Measurements from ENCODE around the gene SCAMP5.

Gene SCAMP5

GRCh38 chr15:75031848-75032247 lies 36.5 kb downstream of the SCAMP5 start:
- Histone ChIP-seq H3K27me3 (ENCODE audit: insufficient read depth, low read length) (no peaks in the 10 kb centered on the region), H3K36me3 (ENCODE audit: insufficient read depth, low read length) (peaks cover 10% of the 10 kb centered on the region), H3K9me3 (ENCODE audit: low read length) (no peaks in the 10 kb centered on the region), H3K4me3 (ENCODE audit: low read length) (no peak overlapping the region), H2AFZ (ENCODE audit: low read depth, low read length) (no peak overlapping the region), H3K4me1 (ENCODE audit: insufficient read depth, low read length) (peaks cover 3% of the 10 kb centered on the region)

GRCh38 chr15:75032395-75032794 lies 37.0 kb downstream of the SCAMP5 start:
- peaks cover 3% of the 10 kb centered on the region for H3K4me1 ChIP-seq (ENCODE audit: insufficient read depth, low read length)
- no peak overlapping the region for H3K4me3 ChIP-seq (ENCODE audit: low read length)
- H3K9me3 ChIP-seq (ENCODE audit: low read length) = no peaks in the 10 kb centered on the region
- peaks cover 13% of the 10 kb centered on the region for H3K36me3 ChIP-seq (ENCODE audit: insufficient read depth, low read length)
- H3K27me3 ChIP-seq (ENCODE audit: insufficient read depth, low read length) = no peaks in the 10 kb centered on the region
- no peak overlapping the region for H2AFZ ChIP-seq (ENCODE audit: low read depth, low read length)

GRCh38 chr15:75033809-75034208 lies 38.4 kb downstream of the SCAMP5 start:
- H3K4me1 ChIP-seq (ENCODE audit: insufficient read depth, low read length) = peaks cover 3% of the 10 kb centered on the region
- no peak overlapping the region for H2AFZ ChIP-seq (ENCODE audit: low read depth, low read length)
- no peak overlapping the region for H3K4me3 ChIP-seq (ENCODE audit: low read length)
- peaks cover 13% of the 10 kb centered on the region for H3K36me3 ChIP-seq (ENCODE audit: insufficient read depth, low read length)
- no peaks in the 10 kb centered on the region for H3K27me3 ChIP-seq (ENCODE audit: insufficient read depth, low read length)
- no peaks in the 10 kb centered on the region for H3K9me3 ChIP-seq (ENCODE audit: low read length)

GRCh38 chr15:75034615-75035014 lies 39.3 kb downstream of the SCAMP5 start:
- Histone ChIP-seq H3K27me3 (ENCODE audit: insufficient read depth, low read length) (no peaks in the 10 kb centered on the region), H2AFZ (ENCODE audit: low read depth, low read length) (no peak overlapping the region), H3K9me3 (ENCODE audit: low read length) (no peaks in the 10 kb centered on the region), H3K4me1 (ENCODE audit: insufficient read depth, low read length) (peaks cover under 1% of the 10 kb centered on the region), H3K4me3 (ENCODE audit: low read length) (no peak overlapping the region), H3K36me3 (ENCODE audit: insufficient read depth, low read length) (peaks cover 13% of the 10 kb centered on the region)

- H3K27me3 ChIP-seq (ENCODE audit: insufficient read depth, low read length) = no peaks in the 10 kb centered on the region
- peaks cover 8% of the 10 kb centered on the region for H3K36me3 ChIP-seq (ENCODE audit: insufficient read depth, low read length)
- no peaks in the 10 kb centered on the region for H3K4me1 ChIP-seq (ENCODE audit: insufficient read depth, low read length)
- H3K9me3 ChIP-seq (ENCODE audit: low read length) = no peaks in the 10 kb centered on the region
- no peak overlapping the region for H3K4me3 ChIP-seq (ENCODE audit: low read length)
- no peak overlapping the region for H2AFZ ChIP-seq (ENCODE audit: low read depth, low read length)
These were observed 40.9 kb downstream of the SCAMP5 start for GRCh38 chr15:75036212-75036616.

- Histone ChIP-seq H3K4me3 (ENCODE audit: low read length) (no peak overlapping the region), H3K9me3 (ENCODE audit: low read length) (no peaks in the 10 kb centered on the region)
These were observed 42.3 kb downstream of the SCAMP5 start for GRCh38 chr15:75037685-75038084.

GRCh38 chr15:75038231-75038630 lies 42.9 kb downstream of the SCAMP5 start:
- H2AFZ ChIP-seq (ENCODE audit: low read depth, low read length) = no peak overlapping the region
- no peaks in the 10 kb centered on the region for H3K4me1 ChIP-seq (ENCODE audit: insufficient read depth, low read length)
- H3K36me3 ChIP-seq (ENCODE audit: insufficient read depth, low read length) = peaks cover 4% of the 10 kb centered on the region
- H3K27me3 ChIP-seq (ENCODE audit: insufficient read depth, low read length) = no peaks in the 10 kb centered on the region
- no peak overlapping the region for H3K4me3 ChIP-seq (ENCODE audit: low read length)
- H3K9me3 ChIP-seq (ENCODE audit: low read length) = no peaks in the 10 kb centered on the region

More at GRCh38 chr15:75037685-75038084, 42.3 kb downstream of the SCAMP5 start:
- Histone ChIP-seq H3K36me3 (ENCODE audit: insufficient read depth, low read length) (peaks cover 4% of the 10 kb centered on the region), H3K4me1 (ENCODE audit: insufficient read depth, low read length) (no peaks in the 10 kb centered on the region), H3K27me3 (ENCODE audit: insufficient read depth, low read length) (no peaks in the 10 kb centered on the region), H2AFZ (ENCODE audit: low read depth, low read length) (no peak overlapping the region)

- Histone ChIP-seq H2AFZ (ENCODE audit: low read depth, low read length) (no peak overlapping the region), H3K9me3 (ENCODE audit: low read length) (no peaks in the 10 kb centered on the region), H3K4me3 (ENCODE audit: low read length) (no peak overlapping the region), H3K4me1 (ENCODE audit: insufficient read depth, low read length) (no peaks in the 10 kb centered on the region), H3K36me3 (ENCODE audit: insufficient read depth, low read length) (peaks cover 6% of the 10 kb centered on the region), H3K27me3 (ENCODE audit: insufficient read depth, low read length) (no peaks in the 10 kb centered on the region)
These were observed 47.6 kb downstream of the SCAMP5 start for GRCh38 chr15:75042730-75043508.

GRCh38 chr15:75043509-75044257 lies 48.3 kb downstream of the SCAMP5 start:
- no peak overlapping the region for H2AFZ ChIP-seq (ENCODE audit: low read depth, low read length)
- no peaks in the 10 kb centered on the region for H3K9me3 ChIP-seq (ENCODE audit: low read length)
- H3K4me3 ChIP-seq (ENCODE audit: low read length) = no peak overlapping the region
- no peaks in the 10 kb centered on the region for H3K27me3 ChIP-seq (ENCODE audit: insufficient read depth, low read length)
- peaks cover 9% of the 10 kb centered on the region for H3K36me3 ChIP-seq (ENCODE audit: insufficient read depth, low read length)
- no peaks in the 10 kb centered on the region for H3K4me1 ChIP-seq (ENCODE audit: insufficient read depth, low read length)

GRCh38 chr15:75044258-75044878 lies 49.0 kb downstream of the SCAMP5 start:
- Histone ChIP-seq H3K27me3 (ENCODE audit: insufficient read depth, low read length) (no peaks in the 10 kb centered on the region), H3K4me1 (ENCODE audit: insufficient read depth, low read length) (no peaks in the 10 kb centered on the region), H3K9me3 (ENCODE audit: low read length) (no peaks in the 10 kb centered on the region), H3K36me3 (ENCODE audit: insufficient read depth, low read length) (peaks cover 11% of the 10 kb centered on the region), H3K4me3 (ENCODE audit: low read length) (no peak overlapping the region), H2AFZ (ENCODE audit: low read depth, low read length) (no peak overlapping the region)

- H3K36me3 ChIP-seq (ENCODE audit: insufficient read depth, low read length) = peaks cover 15% of the 10 kb centered on the region
- no peaks in the 10 kb centered on the region for H3K27me3 ChIP-seq (ENCODE audit: insufficient read depth, low read length)
These were observed 50.1 kb downstream of the SCAMP5 start for GRCh38 chr15:75045332-75046015.

GRCh38 chr15:75048394-75048793 lies 53.0 kb downstream of the SCAMP5 start:
- Histone ChIP-seq H3K4me3 (ENCODE audit: low read length) (no peak overlapping the region), H2AFZ (ENCODE audit: low read depth, low read length) (no peak overlapping the region), H3K9me3 (ENCODE audit: low read length) (no peaks in the 10 kb centered on the region), H3K27me3 (ENCODE audit: insufficient read depth, low read length) (no peaks in the 10 kb centered on the region), H3K4me1 (ENCODE audit: insufficient read depth, low read length) (no peaks in the 10 kb centered on the region), H3K36me3 (ENCODE audit: insufficient read depth, low read length) (peaks cover 15% of the 10 kb centered on the region)

More at GRCh38 chr15:75045332-75046015, 50.1 kb downstream of the SCAMP5 start:
- no peaks in the 10 kb centered on the region for H3K4me1 ChIP-seq (ENCODE audit: insufficient read depth, low read length)
- no peaks in the 10 kb centered on the region for H3K9me3 ChIP-seq (ENCODE audit: low read length)
- H3K4me3 ChIP-seq (ENCODE audit: low read length) = no peak overlapping the region
- no peak overlapping the region for H2AFZ ChIP-seq (ENCODE audit: low read depth, low read length)

- Histone ChIP-seq H3K4me3 (ENCODE audit: low read length) (no peak overlapping the region), H3K36me3 (ENCODE audit: insufficient read depth, low read length) (peaks cover 12% of the 10 kb centered on the region), H2AFZ (ENCODE audit: low read depth, low read length) (no peak overlapping the region), H3K4me1 (ENCODE audit: insufficient read depth, low read length) (no peaks in the 10 kb centered on the region), H3K27me3 (ENCODE audit: insufficient read depth, low read length) (no peaks in the 10 kb centered on the region), H3K9me3 (ENCODE audit: low read length) (no peaks in the 10 kb centered on the region)
These were observed 54.0 kb downstream of the SCAMP5 start for GRCh38 chr15:75049392-75049791.

Measured in neuron (in vitro differentiated cells).